Nephron progenitor cell (in vitro differentiated cells): ENCODE results near the gene ALDH1A2.
"Not testable (repeated sequence)": the region's sequence is repeated elsewhere in the genome, so short reads cannot be mapped to it uniquely, and the experiment has no call there.

Source experiments
- DNase-seq: peaks from one replicate; pipeline ENCODE4 v3.0.0; 2021
- H3K27ac Mint-ChIP-seq: 2 replicates; pipeline ENCODE4 v1.8.0; 2021; ENCODE audit warnings: mild to moderate bottlenecking, moderate library complexity, mixed read lengths
- H3K27me3 Mint-ChIP-seq: 2 replicates; pipeline ENCODE4 v1.8.0; 2021; ENCODE audit warnings: mild to moderate bottlenecking, low read depth, mixed read lengths; ENCODE audit not compliant: poor library complexity
- H3K36me3 Mint-ChIP-seq: 2 replicates; pipeline ENCODE4 v1.8.0; 2021; ENCODE audit warnings: low read depth, mixed read lengths
- H3K4me1 Mint-ChIP-seq: 2 replicates; pipeline ENCODE4 v1.8.0; 2021; ENCODE audit warnings: mixed read lengths
- H3K4me3 Mint-ChIP-seq: 2 replicates; pipeline ENCODE4 v1.8.0; 2021; ENCODE audit warnings: mild to moderate bottlenecking, moderate library complexity, mixed read lengths
- H3K9me3 Mint-ChIP-seq: 2 replicates; pipeline ENCODE4 v1.8.0; 2021; ENCODE audit warnings: mild to moderate bottlenecking, moderate library complexity, mixed read lengths
- TF ChIP-seq, protein P1 (sequence below): fragments of 200-600 bp; sonication (generic); IDR thresholded peaks from 2 replicates; pipeline ENCODE4 v1.5.0; 2021; ENCODE audit warnings: antibody characterized with exemption

ALDH1A2 gene

GRCh38 chr15:58086491-58086890, 21.0 kb upstream of the ALDH1A2 start:
- H3K27me3 Mint-ChIP-seq, result no peaks in the 10 kb centered on the region
- no peak overlapping the region for H3K4me3 Mint-ChIP-seq
- H3K9me3 Mint-ChIP-seq, result peaks cover 4% of the 10 kb centered on the region
- DNase-seq, result no peak
- TF ChIP-seq, protein P1, sequence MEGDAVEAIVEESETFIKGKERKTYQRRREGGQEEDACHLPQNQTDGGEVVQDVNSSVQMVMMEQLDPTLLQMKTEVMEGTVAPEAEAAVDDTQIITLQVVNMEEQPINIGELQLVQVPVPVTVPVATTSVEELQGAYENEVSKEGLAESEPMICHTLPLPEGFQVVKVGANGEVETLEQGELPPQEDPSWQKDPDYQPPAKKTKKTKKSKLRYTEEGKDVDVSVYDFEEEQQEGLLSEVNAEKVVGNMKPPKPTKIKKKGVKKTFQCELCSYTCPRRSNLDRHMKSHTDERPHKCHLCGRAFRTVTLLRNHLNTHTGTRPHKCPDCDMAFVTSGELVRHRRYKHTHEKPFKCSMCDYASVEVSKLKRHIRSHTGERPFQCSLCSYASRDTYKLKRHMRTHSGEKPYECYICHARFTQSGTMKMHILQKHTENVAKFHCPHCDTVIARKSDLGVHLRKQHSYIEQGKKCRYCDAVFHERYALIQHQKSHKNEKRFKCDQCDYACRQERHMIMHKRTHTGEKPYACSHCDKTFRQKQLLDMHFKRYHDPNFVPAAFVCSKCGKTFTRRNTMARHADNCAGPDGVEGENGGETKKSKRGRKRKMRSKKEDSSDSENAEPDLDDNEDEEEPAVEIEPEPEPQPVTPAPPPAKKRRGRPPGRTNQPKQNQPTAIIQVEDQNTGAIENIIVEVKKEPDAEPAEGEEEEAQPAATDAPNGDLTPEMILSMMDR, result no peak
- no peak overlapping the region for H3K27ac Mint-ChIP-seq
- no peaks in the 10 kb centered on the region for H3K4me1 Mint-ChIP-seq
- H3K36me3 Mint-ChIP-seq, result no peaks in the 10 kb centered on the region

DNA sequence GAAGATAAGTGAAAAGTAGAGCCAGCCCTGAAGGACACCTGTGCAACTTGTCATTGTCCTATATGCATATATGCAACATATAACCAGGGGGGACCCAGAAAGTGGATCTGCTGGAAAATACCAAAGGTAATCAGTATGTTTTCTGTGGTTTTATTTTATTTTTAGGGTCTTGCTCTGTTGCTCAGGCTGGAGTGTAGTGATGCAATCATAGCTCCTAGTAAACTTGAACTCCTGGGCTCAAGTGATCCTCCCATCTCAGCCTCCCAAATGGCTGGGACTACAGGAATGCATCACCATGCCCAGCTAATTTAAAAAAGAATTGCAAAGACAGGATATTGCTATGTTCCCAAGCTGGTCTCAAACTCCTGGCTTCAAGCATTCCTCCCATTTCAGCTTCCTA, 18.0 kb upstream of the ALDH1A2 start:
- Mint-ChIP-seq H3K4me3 (no peak overlapping the region), H3K4me1 (peaks cover 5% of the 10 kb centered on the region), H3K27me3 (no peaks in the 10 kb centered on the region), H3K36me3 (no peaks in the 10 kb centered on the region), H3K27ac (no peak overlapping the region), H3K9me3 (no peaks in the 10 kb centered on the region)
- no peak for DNase-seq
- TF ChIP-seq, protein P1, result no peak

DNA sequence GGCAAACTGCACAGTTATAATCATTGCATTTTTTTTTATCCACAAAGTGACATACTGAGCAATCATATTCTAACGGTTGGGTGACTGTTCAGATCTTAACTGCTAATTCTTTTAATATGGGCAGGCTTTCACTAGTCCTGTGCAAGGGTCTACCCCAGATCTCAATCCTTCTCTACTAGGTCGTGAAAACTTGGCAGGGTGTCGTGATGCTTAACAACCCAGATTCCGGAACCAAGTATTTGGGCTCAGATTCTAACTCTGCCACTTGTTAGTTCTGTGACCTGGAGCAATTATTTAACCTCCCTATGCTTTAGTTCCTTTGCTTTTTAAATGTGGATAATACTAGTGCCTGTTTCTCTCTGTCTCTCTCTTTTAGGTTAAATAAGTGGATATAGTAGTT, 16.4 kb upstream of the ALDH1A2 start:
- Mint-ChIP-seq H3K27me3 (no peaks in the 10 kb centered on the region), H3K4me3 (no peak overlapping the region), H3K4me1 (peaks cover 12% of the 10 kb centered on the region)

DNA sequence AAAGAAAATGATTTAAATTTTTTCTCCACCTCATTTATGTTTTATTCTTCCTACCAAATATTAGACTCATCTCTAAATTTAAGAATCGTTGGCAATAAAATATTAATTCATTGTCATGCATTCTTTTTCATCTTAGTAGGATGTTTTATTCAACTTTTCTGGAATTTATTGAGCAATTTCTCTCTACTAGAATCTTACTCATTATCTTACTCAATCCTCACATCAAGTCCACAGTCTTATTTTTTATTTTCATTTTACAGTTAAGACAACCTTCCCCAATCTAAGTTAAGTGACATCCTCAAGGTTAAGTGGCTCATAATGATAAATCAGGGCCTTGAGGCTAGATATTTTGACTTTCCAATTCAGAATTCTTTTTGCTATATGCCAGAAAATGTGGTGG, 15.9 kb upstream of the ALDH1A2 start:
- DNase-seq, result no peak
- Mint-ChIP-seq H3K4me3 (no peak overlapping the region), H3K36me3 (no peaks in the 10 kb centered on the region), H3K27me3 (no peaks in the 10 kb centered on the region), H3K4me1 (peaks cover 12% of the 10 kb centered on the region), H3K9me3 (no peaks in the 10 kb centered on the region), H3K27ac (no peak overlapping the region)
- TF ChIP-seq, protein P1, result no peak

More for the DNA sequence above, 16.4 kb upstream of the ALDH1A2 start:
- H3K27ac Mint-ChIP-seq, result no peak overlapping the region
- no peaks in the 10 kb centered on the region for H3K36me3 Mint-ChIP-seq
- no peak for DNase-seq
- no peaks in the 10 kb centered on the region for H3K9me3 Mint-ChIP-seq
- TF ChIP-seq, protein P1, result no peak

- peaks cover 12% of the 10 kb centered on the region for H3K4me1 Mint-ChIP-seq
- not testable (repeated sequence) for H3K27me3 Mint-ChIP-seq, H3K9me3 Mint-ChIP-seq, H3K27ac Mint-ChIP-seq, DNase-seq, H3K36me3 Mint-ChIP-seq, H3K4me3 Mint-ChIP-seq
Observed at GRCh38 chr15:58080959-58081358, 15.4 kb upstream of the ALDH1A2 start.

- H3K27me3 Mint-ChIP-seq, result no peaks in the 10 kb centered on the region
- peaks cover 12% of the 10 kb centered on the region for H3K4me1 Mint-ChIP-seq
- no peak overlapping the region for H3K27ac Mint-ChIP-seq
- no peak overlapping the region for H3K4me3 Mint-ChIP-seq
- H3K9me3 Mint-ChIP-seq, result no peaks in the 10 kb centered on the region
- DNase-seq, result no peak
- TF ChIP-seq, protein P1, result no peak
- H3K36me3 Mint-ChIP-seq, result no peaks in the 10 kb centered on the region
Observed at GRCh38 chr15:58080398-58080797, 14.9 kb upstream of the ALDH1A2 start.
